HG02759 (cell line): ENCODE results near the gene NKX6-2.
"Not testable (repeated sequence)": the region's sequence is repeated elsewhere in the genome, so short reads cannot be mapped to it uniquely, and the experiment has no call there.

Experiments used
- ATAC-seq: cut with Tn5 transposase; IDR thresholded peaks from one replicate; pipeline ENCODE4 v1.9.1; 2021; ENCODE audit warnings: mild to moderate bottlenecking, moderate library complexity; ENCODE audit not compliant: unreplicated experiment

The NKX6-2 gene

GRCh38 chr10:132783940-132784865 lies 1.7 kb downstream of the NKX6-2 start:
- ATAC-seq = no peak

GRCh38 chr10:132783165-132783939 lies 2.6 kb downstream of the NKX6-2 start:
- no peak for ATAC-seq

GRCh38 chr10:132781556-132781955 lies 4.4 kb downstream of the NKX6-2 start:
- no peak for ATAC-seq

- ATAC-seq = no peak
These were observed 5.6 kb downstream of the NKX6-2 start for GRCh38 chr10:132780356-132780755.

GRCh38 chr10:132779549-132780294 lies 6.2 kb downstream of the NKX6-2 start:
- ATAC-seq = no peak

- no peak for ATAC-seq
These were observed 8.5 kb downstream of the NKX6-2 start for GRCh38 chr10:132777441-132777840.

GRCh38 chr10:132776821-132777220 lies 9.1 kb downstream of the NKX6-2 start:
- ATAC-seq = no peak

- ATAC-seq = no peak
These were observed 9.8 kb downstream of the NKX6-2 start for GRCh38 chr10:132776186-132776585.

GRCh38 chr10:132774902-132775863 lies 10.8 kb downstream of the NKX6-2 start:
- no peak for ATAC-seq

GRCh38 chr10:132774181-132774901 lies 11.6 kb downstream of the NKX6-2 start:
- no peak for ATAC-seq

GRCh38 chr10:132772816-132773215 lies 13.1 kb downstream of the NKX6-2 start:
- not testable (repeated sequence) for ATAC-seq

GRCh38 chr10:132770061-132771021 lies 15.6 kb downstream of the NKX6-2 start:
- no peak for ATAC-seq

GRCh38 chr10:132768346-132769248 lies 17.4 kb downstream of the NKX6-2 start:
- no peak for ATAC-seq

- ATAC-seq = no peak
These were observed 19.7 kb downstream of the NKX6-2 start for GRCh38 chr10:132766291-132766690.

GRCh38 chr10:132765435-132765834 lies 20.5 kb downstream of the NKX6-2 start:
- ATAC-seq = no peak

GRCh38 chr10:132764108-132764507 lies 21.8 kb downstream of the NKX6-2 start:
- ATAC-seq = no peak

GRCh38 chr10:132763545-132763944 lies 22.4 kb downstream of the NKX6-2 start:
- ATAC-seq = no peak
